Inflammatory macrophage treated with lipopolysaccharide for 4 hours (primary cell): ENCODE measurements around the gene CRHR1.
A peak's percentile ranks its signal among the peaks of the same experiment; 100 is the strongest.

ENCODE experiments used
- DNase-seq: peaks from one replicate; pipeline ENCODE4 v3.0.0-alpha.2; 2020

The CRHR1 gene

DNA sequence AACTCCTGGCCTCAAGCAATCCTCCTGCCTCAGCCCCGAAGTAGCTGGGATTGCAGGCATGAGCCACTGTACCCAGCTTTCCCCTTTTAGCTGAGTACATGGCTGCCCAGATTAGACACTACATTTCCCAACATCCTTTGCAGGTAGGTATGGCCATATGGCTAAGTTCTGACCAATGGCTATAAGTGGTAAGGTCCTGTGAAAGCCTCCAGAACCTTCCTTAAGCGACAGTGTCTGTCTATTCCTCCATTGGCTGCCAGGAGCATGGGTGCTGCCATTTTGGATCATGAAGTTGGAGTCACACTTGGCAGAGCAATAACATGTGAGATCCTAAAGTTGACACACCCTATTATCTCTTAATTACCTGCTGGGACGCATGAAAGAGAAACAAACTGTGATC, 24.4 kb upstream of the CRHR1 start:
- DNase-seq, result no peak

DNA sequence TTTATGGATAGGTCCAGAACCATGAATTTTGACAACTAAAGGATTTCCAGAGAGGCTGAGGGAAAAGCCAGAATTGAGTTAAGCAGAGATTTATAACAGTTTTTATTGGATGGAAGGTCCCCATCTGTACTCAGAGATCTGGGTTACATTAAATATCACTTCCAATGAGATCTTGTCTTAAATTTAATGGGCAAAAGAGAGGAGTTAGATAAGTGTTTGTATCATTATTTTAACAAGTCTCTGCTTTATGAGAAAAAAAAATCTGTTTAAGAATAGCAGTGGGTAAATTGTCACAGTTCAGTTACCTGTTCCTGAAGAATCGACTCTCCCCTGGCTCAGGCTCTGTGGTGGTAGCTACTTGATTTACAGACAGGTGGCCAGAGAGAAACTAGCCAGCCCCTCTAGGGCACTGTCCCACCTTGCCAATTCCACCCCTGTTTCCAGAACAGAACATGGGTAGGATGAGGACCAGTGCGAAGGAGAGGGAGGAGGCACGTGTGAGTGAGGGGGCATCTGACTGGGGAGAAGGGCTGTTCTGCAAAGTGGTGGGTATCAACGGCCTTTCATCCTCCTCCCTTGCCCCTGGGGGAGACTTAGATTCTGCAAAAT, 22.1 kb upstream of the CRHR1 start:
- DNase-seq, result no peak

DNA sequence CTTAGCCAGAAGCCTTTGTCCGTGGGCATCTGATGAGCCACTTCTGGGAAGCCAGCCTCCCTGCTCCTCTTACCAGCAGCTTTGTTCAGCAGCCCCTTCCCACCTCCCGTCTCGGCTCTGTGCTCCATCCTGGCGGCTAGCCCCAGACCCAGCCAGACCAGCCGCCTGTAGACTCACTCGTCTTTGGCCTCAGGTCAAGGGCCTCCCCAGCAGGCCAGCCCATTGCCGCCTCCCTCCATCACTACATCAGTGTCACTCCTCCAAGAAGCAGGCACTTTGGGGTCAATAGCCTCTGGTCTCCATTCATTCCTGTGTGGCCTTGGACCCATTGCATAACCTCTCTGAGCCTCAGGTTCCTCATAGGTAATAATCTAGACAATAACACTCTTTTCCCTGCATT, 20.9 kb upstream of the CRHR1 start:
- DNase-seq, result no peak

DNA sequence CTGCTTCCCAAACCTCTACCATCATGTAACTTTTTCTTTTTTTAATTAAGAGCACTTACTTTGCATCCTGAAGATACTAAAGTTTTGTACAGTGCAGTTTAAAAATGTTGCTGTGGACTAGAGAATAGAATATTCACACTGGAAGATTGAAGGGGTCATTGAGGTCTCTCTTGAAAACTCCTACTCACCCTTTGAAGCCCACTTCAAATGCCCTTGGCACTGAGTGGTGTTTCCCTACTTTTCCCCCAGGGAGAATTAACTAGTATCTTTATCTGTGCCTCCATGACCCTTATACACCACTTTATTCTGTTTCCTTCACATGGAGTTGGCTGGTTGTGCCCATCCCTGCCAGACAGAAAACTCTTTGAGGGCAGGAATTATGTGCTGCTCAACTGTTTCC, 19.6 kb upstream of the CRHR1 start:
- DNase-seq, result no peak

DNA sequence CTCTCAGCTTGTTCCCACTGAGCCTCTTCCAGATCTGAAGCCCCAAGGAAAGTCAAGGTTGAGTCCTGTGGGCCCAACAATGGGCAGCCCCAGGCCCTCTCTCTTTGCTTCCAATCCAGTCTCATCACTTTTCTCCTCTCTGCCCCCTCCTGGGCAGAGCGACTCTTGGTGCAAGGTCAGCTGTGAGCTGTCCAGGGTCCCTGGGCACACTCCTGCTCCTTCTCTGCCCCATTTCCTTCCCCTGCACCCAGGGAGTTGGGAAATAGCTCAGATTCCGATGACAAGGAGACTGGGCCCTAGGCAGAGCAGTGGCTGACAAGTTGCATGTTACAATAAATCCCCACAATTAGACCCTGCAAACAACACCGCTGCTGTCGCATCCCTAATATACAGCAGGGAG, 16.1 kb upstream of the CRHR1 start:
- no peak for DNase-seq

DNA sequence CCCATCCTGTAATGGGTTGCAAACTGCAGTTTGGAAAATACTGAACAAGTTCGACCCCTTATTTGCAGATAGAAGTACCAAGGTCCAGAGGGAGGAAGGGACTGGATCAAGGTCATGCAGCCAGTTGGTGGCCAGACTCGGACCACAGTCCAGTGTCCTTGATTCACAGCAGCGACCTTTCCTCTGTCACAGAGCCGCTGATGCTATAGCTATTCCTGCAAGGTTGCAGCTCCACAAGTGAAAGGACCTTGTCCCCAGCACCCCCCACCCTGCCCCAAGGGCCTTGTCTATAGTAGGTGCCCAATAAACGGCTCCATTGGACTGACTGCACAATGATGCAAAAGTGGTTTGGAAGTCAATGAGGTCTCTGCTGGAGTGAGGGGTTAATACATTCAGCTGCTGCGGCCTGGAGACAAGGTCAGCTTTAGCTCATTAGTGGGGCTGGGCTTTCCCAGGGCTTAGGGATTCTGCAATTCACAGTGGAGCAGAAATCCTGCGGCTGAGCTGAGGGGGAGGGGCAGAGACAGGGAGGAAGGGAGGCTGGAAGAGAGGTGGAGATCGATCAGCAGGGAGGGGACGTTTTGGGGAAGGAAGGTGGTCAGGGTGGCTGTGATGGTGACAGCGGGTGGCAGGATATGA, 13.4 kb upstream of the CRHR1 start:
- no peak for DNase-seq

DNA sequence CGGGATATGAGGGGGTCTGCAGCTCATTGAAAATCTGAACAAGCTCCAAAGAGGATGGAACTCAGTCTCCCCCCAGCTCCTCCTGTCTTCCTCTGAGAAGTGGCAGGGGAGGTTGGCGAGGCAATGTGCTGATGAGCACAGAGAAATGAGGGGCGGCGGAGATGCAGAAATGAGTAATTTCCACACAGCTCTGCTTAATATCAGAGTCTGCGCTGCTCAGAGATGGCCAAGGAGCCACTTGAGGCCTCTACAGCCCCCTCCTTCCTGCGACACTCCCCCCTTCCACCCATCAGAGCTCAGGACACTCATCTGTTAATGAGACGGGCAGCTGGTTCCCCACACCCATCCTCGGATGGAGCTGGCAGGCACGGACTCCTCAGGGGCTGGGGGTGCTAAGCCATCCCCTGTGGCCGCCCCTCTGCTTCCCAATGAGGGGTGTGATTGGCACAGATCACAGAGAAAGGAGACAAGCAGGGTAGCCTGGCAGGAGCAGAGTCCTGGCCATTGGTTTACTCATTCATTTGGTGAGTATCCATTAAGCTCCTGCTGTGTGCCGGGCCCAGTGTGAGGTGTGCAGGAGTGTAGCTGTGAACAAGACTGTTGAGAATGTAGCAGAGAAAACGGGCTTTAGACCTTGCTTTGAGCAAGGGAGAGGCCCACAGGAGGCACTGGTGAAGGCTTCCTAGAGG, 12.7 kb upstream of the CRHR1 start:
- no peak for DNase-seq

DNA sequence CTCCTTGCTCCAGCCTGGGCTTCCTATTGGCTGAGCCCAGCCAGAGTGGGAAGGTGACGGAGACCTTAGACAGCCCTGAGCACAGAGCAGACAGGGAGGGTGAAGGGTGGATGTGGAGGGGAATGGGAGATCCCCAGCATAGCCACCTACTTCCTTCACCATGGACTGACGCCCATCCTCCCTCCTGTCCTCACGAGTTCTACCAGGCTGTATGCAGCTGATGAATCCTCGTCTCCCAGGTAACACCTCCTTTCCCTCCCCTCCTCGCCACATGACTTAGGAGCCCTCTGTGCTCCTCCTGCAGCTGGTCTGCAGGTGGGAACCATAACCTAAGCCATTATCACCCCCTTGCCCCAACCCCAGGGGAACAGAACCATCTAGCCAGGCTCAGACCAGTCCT, 9.0 kb upstream of the CRHR1 start:
- DNase-seq, result no peak

DNA sequence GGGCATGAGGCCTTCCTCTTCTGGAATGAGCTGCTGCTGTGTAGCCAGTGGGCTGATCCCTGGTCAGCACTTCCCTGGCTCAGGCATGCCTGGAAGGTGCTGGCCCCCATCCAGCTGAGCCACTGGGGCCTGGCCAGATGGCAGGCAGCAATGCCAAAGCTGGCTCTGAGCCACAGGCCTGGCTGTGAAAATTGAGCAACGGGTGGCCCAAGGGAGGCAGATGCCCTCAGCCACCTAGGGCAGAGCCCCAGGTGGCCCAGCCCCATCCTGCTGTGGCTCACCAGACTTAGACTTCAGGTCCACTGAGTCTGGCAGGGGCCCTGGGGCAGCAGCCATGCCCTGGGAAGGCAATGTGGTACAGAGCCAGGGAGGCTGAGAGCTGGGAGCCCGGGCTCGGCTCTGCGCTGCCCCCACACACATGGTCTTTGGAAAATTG, 8.5 kb upstream of the CRHR1 start:
- no peak for DNase-seq

DNA sequence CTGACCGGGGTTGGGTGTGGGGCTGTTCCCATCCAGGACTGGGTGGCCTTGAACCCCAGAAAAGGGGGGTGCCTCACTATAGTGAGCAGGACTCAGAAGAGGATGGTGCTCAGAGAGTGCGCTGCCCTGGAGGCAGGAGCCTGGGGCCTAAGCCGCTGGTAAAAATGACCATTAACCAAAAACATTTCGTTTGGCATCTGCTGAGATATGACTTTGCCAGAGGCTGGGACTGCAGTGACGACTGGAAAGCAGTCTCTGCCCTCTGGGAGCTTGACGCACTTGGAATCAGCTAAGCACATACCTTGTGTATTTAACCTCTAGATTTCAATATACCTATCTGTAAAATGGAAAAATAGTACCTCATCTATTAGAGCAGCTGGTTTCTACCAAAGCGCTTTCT, 7.2 kb upstream of the CRHR1 start:
- no peak for DNase-seq

DNA sequence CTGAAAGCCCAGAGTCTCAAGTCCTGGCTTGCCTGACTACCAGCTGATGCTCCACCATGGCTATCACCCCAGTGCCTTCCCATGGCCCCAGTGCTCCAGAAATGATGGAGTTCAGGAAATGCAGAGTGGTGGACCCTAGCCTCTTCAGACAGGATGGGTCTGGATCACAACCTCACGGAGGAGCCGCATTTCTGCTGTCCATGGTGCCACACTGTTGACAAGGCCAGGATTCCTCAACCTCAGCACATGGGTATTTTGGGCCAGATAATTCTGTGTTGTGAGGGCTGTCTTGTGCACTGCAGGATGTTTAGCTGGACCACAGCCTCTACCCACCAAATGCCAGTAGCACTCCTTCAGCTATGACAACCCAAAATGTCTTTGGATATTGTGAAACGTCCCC, 6.7 kb upstream of the CRHR1 start:
- no peak for DNase-seq

DNA sequence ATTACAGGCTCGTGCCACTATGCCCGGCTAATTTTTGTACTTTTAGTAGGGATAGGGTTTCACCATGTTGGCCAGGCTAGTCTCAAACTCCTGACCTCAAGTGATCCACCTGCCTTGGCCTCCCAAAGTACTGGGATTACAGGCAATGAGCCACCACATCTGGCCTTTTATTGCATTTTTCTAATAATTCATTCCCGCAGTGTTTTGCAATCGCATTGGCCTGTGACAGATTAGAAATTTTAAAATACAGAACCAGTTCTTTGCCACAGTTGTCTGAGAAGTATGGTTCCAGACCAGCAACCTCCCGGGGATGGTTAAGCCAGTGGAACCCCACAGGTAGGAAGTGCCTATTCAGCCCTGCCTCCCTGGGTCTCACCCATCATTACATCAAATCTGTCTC, 3.2 kb upstream of the CRHR1 start:
- no peak for DNase-seq

DNA sequence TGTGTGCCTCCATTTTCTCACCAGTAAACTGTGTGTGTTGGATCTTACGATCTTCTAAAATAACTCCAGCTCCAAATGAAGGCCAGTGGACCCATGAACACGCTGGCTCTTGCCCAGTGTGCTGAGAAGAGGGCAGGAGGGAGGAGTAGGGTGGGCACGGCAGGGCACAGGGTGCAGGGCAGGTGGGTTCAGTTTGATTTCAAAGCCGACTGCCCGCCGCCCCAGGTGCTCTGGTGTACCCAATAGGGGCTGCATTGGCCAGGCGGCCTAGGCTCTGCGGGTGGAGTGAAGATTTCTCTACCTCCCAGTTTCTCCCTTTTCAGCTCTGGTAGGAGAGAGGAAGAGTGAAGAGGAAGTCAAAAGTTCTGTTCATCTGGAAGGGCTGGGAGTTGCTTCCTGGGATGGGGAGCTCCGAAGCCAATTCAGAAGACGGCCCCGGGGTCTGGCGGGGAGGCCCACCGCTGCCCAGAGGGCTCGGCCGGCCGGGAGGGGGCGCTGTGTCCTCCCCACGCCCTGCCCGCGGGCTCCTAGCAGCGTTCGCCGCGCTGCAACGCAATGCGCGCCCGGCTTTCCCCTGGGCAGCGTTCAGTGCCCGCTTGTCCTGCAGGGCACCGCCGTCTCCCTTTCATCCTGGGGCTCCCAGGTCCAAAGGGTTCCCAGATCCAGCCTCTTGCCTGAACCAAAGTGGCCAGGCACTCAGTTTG, 1.1 kb upstream of the CRHR1 start:
- DNase-seq, result no peak

DNA sequence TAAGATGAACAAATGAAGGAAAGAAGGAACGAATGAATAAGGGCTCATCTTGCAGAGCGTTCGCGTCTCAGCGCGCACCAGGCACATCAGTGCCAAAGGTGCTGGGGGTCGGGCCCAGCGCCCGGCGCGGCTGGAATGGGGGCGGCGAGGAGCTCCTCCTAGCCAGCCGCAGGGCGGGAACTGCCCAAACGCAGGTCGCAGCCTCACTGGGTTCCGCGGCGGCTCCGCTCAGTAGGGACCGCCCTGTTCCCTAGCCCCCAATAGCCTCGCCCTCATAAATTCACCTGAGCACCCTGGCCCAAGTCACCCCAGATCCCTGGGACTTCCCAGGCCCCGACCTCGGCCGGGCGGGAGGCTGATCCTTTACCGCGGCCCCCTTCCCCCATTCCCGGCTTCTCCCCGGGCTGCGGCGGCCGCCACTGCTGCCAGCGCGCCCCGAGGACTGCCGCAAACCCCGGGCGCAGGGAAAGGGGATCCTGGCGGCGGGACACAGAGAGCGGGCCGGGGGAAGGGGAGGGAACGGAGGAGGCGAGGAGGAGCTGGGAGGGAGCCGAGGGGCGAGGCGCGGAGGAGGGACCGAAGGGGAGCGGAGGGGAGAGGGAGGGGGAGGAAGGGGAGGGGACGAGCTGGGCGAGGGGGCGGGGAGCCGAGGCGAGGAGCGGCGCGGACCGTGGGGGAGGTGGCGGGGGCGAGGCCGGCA, 377 bp upstream of the CRHR1 start:
- no peak for DNase-seq

DNA sequence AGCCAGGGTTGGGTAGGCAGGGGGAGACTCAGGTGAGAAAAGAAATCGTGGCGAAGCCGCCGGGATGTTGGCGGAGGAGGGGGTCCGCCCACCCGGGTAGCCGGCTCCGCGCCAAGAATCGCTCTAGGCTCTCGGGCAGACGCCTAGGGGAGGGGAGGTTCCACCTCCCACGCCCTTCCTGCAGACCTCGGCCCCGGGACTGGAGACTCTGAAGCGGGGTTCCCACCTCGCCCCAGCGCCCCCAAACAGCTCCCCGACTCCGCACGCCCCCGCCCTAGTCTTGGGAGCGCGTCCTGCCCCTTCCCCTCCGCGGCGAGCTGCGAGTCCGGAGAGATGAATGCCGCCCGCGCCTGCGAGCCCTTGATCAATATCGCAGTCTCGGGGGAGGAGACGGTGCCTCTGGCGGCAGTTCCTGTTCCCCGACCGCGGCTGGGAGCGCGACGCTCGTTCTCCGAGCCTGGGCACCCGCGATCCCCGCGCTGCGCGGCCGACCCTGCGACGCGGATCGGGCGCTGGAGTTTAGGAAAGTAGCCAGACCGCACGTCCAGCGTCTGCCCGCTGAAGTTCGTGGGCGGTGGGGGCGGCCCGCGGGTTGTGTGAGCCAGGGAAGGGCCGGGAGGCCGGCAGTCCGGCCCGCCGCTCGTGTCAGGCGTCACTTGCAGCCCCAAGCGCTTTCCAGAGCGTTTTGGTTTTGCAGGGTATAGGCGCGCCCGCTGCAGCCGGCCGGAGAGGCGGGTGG, 790 bp downstream of the CRHR1 start:
- peak; percentile 42 for DNase-seq

DNA sequence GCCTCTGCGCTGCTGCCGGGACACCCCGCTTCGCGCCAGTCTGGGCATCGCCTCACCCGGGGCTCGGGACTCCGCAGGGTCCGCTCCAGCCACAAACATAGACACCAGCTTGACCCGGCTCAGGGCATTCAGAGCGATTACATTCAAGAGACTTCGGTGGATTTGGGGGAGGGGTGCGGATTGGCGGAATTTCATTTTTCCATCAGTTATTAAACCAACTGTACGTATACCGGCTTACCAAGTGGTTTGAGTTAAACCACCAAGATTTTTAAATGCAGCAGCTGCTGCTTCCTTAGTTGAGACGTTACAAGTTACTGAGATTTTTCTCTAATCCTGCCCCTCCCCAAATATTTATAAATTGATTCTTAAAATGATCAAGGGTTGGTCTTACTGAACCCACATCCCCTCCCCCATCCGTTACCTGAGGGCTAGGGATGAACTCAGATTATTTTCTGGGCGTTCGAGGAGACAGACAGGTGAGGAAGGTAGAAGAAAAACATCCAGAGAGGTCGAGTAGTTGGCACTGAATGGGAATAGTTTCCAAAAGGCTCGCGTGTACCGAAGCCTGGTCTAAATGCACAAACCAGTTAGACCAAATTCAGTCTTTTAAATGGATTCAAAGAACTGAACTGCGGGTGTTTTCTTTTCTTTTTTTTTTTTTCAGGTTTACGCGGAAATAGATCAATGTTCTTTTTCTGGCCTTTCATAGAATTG, 1.5 kb downstream of the CRHR1 start:
- no peak for DNase-seq

DNA sequence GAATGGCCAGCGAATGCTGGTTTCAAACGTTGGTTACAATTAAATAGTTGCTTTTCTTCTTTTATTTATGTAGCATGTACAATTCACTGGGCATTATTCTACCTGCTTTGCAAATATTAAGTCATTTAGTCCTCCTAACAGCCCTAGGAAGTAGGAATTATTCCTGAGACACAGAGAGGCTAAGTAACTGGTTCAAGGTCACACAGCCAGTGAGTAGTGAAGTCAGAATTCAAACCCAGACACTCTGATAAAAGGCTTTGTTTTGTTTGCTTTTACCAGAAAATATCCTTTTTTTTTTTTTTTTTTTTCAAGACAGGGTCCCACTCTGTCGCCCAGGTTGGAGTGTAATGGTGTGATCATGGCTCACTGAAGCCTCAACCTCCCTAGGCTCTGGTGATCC, 2.2 kb downstream of the CRHR1 start:
- no peak for DNase-seq

DNA sequence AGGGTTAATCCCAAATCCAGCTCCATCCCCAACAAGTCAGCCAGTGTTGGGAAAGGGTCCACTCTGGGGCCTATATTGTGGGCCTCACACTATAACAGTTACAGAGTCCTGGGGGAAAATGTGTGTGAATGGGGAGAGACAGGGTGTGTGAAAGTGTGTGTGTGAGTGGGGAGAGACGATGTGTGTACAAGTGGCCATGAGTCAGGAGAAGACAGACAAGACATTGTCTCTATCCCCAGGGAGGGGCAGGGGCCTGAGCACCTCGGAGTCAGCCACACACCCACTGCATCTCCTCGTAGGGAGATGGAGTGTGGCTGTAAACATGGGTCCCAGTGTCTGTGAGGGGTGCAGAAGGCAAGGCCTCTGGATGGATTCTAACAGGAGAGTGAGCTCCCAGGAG, 2.9 kb downstream of the CRHR1 start:
- no peak for DNase-seq

DNA sequence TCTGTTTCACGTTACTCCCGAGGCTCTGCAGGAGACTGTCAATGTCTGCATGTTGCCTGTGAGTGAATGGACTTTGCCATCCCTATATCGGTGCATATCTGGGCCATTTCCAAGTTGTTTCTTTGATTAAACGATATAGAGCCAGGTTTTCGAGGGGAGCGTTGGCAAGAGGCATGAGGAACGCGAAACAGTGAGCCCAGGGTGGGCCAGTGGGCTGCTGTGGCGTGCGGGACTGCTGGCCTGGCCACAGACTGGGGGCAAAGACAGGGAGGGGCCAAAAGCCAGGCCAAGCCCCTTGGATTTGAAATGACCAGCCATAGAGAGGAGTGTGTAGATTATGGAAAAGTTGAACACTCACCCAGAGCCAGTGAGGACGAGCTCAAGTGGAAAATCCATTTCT, 3.5 kb downstream of the CRHR1 start:
- no peak for DNase-seq

DNA sequence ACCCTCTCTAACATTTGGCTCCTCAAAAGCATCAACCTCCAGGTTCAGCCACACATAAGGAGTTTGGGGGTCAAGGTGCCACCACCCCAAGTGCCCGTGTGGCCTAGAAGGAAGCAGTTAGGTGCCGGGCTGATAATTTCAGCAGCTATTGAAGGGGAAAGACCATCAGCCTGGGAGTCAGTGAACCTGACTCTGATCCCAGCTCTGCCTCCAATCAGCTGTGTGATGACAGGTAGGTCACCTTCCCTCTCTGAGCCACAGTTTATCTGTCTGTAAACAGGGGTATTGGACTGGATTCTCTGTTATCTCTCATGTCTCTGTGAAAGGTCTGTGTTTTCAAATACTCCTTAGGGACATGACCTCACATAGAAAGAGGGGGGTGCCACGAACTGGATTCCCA, 3.9 kb downstream of the CRHR1 start:
- DNase-seq, result no peak

DNA sequence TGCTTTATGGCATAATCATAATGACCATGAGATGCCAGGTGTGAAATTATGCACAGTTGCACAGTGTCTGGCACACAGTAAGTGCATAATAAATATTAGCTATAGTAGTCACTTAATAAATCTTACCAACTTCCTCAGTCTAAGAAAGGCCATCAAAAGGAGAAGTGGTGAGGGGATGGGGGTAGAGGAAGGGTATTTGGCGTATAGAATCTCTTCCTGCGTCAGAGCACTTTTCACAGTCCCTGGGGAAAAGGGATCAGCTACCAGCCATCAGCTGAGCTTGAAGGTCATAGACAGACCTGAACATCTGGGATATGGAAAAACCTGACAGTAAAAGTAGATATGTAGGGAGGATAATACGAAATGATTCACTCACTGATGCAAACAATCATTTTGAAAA, 5.8 kb downstream of the CRHR1 start:
- no peak for DNase-seq
